H1 (cell line): ENCODE results near the gene TMEM163. TPM values are rescaled to one million over a fixed set of nuclear protein-coding genes. Genes with fewer than 3 reads are reported as not detected.

ENCODE experiments used
- CTCF ChIA-PET: fragments of 300-600 bp; sonication (Branson Sonifier 250); formaldehyde crosslinking; loops from one replicate; lab custom pipeline; 2021; ENCODE audit not compliant: partially characterized antibody; lab: Charles Lee
- POLR2A ChIA-PET: fragments of 300-600 bp; sonication (Branson Sonifier 250); formaldehyde crosslinking; loops from one replicate; lab custom pipeline; 2021; ENCODE audit warnings: inconsistent platforms; ENCODE audit not compliant: partially characterized antibody; lab: Charles Lee
- DNase-seq, 2 experiments: peaks; one replicate each; pipeline versions ENCODE4 v3.0.0 to v3.0.0-alpha.2; 2010 to 2022; ENCODE audit warnings: low spot score in 2 of 2, low read depth in 1 of 2, mixed read lengths in 1 of 2
- FAIRE-seq: peaks from 2 replicates; lab custom pipeline; 2011; peaks lifted over from hg19 to GRCh38; lab: Jason Lieb, UNC
- H2AFZ ChIP-seq: 2 replicates; pipeline ENCODE4 v1.8.1; 2012; ENCODE audit warnings: low read length, inconsistent platforms
- H2AK5ac ChIP-seq: 2 replicates; pipeline ENCODE4 v1.6.1; 2013; ENCODE audit warnings: low read depth, low read length
- H2BK120ac ChIP-seq: replicated peaks from 2 replicates; pipeline ENCODE3; 2013; ENCODE audit warnings: low read depth, low read length, inconsistent platforms
- H2BK12ac ChIP-seq: 2 replicates; pipeline ENCODE4 v1.6.1; 2013; ENCODE audit warnings: low read depth, low read length
- H2BK15ac ChIP-seq: 2 replicates; pipeline ENCODE4 v1.6.1; 2013; ENCODE audit warnings: low read length
- H2BK20ac ChIP-seq: 2 replicates; pipeline ENCODE4 v1.6.1; 2013; ENCODE audit warnings: low read length
- H2BK5ac ChIP-seq: 2 replicates; pipeline ENCODE4 v1.6.1; 2013; ENCODE audit warnings: low read depth, low read length
- H3K14ac ChIP-seq: 2 replicates; pipeline ENCODE4 v1.6.1; 2013; ENCODE audit warnings: inconsistent platforms; ENCODE audit not compliant: insufficient read length
- H3K18ac ChIP-seq: 2 replicates; pipeline ENCODE4 v1.6.1; 2013; ENCODE audit warnings: low read length; ENCODE audit errors: extremely low read depth
- H3K23ac ChIP-seq: 2 replicates; pipeline ENCODE4 v1.6.1; 2013; ENCODE audit warnings: inconsistent platforms; ENCODE audit not compliant: insufficient read length
- H3K23me2 ChIP-seq: 2 replicates; pipeline ENCODE4 v1.6.1; 2013; ENCODE audit warnings: low read depth, low read length
- H3K27ac ChIP-seq: 2 replicates; pipeline ENCODE4 v1.6.1; 2011; ENCODE audit warnings: low read depth, low read length, inconsistent platforms
- H3K27me3 ChIP-seq, 4 experiments: replicated peaks in 1 of 4; 1 replicate in 1 of 4; 2 replicates in 3 of 4; pipeline versions ENCODE4 v1.6.1 to v1.8.1; 2011 to 2013; ENCODE audit warnings: low read length in 3 of 4, mild to moderate bottlenecking in 3 of 4, inconsistent platforms in 2 of 4, mixed read lengths in 2 of 4, moderate library complexity in 1 of 4; ENCODE audit not compliant: control insufficient read depth in 3 of 4, insufficient read depth in 3 of 4; ENCODE audit errors: extremely low read depth in 1 of 4
- H3K36me3 ChIP-seq, 4 experiments: 2 replicates each; pipeline versions ENCODE4 v1.6.1 to v1.8.1; 2011 to 2013; ENCODE audit warnings: mild to moderate bottlenecking in 4 of 4, low read length in 3 of 4, moderate library complexity in 2 of 4, control low read depth in 1 of 4, inconsistent platforms in 1 of 4; ENCODE audit not compliant: insufficient read depth in 4 of 4, control insufficient read depth in 2 of 4
- H3K4ac ChIP-seq: replicated peaks from 2 replicates; pipeline ENCODE3; 2013; ENCODE audit warnings: low read length, low read depth, mixed read lengths, inconsistent platforms; ENCODE audit not compliant: insufficient read length
- H3K4me1 ChIP-seq, 4 experiments: replicated peaks in 1 of 4; 1 replicate in 1 of 4; 2 replicates in 3 of 4; pipeline versions ENCODE4 v1.6.1 to v1.8.1; 2011 to 2013; ENCODE audit warnings: low read length in 3 of 4, inconsistent platforms in 2 of 4, mixed read lengths in 1 of 4; ENCODE audit not compliant: insufficient read depth in 4 of 4, control insufficient read depth in 3 of 4
- H3K4me2 ChIP-seq, 2 experiments: 2 replicates each; pipeline versions ENCODE4 v1.6.1 to v1.8.1; 2011 to 2013; ENCODE audit warnings: low read depth in 2 of 2, low read length in 2 of 2, control low read depth in 1 of 2, inconsistent platforms in 1 of 2, mild to moderate bottlenecking in 1 of 2; ENCODE audit not compliant: insufficient read depth in 1 of 2
- H3K4me3 ChIP-seq, 4 experiments: fragments of 200-600, 300-600 bp in 1 of 4; sonication (generic), shearing (Covaris generic), sonication (Bioruptor Twin) in 1 of 4; 2 replicates each; pipeline versions ENCODE4 v1.5.1 to v1.8.1; 2011 to 2016; ENCODE audit warnings: low read length in 4 of 4, low read depth in 3 of 4, control low read depth in 2 of 4, inconsistent platforms in 2 of 4, mild to moderate bottlenecking in 2 of 4, mixed read lengths in 1 of 4, moderate library complexity in 1 of 4; ENCODE audit not compliant: insufficient read depth in 2 of 4; ENCODE audit errors: extremely low read depth in 1 of 4
- H3K56ac ChIP-seq: replicated peaks from 2 replicates; pipeline ENCODE3; 2013; ENCODE audit warnings: low read depth, mild to moderate bottlenecking, mixed read lengths, low read length, inconsistent platforms; ENCODE audit not compliant: insufficient read length
- H3K79me1 ChIP-seq: 2 replicates; pipeline ENCODE4 v1.6.1; 2013; ENCODE audit warnings: low read depth, low read length, control low read depth
- H3K79me2 ChIP-seq, 2 experiments: 2 replicates each; pipeline versions ENCODE4 v1.6.1 to v1.8.1; 2012 to 2013; ENCODE audit warnings: low read length in 2 of 2, mild to moderate bottlenecking in 2 of 2, inconsistent platforms in 1 of 2; ENCODE audit not compliant: insufficient read depth in 2 of 2, control insufficient read depth in 1 of 2
- H3K9ac ChIP-seq, 4 experiments: replicated peaks in 1 of 4; 1 replicate in 1 of 4; 2 replicates in 3 of 4; pipeline versions ENCODE4 v1.6.1 to v1.8.1; 2011 to 2013; ENCODE audit warnings: low read depth in 3 of 4, low read length in 3 of 4, control low read depth in 2 of 4, mild to moderate bottlenecking in 2 of 4, moderate library complexity in 2 of 4, inconsistent platforms in 1 of 4; ENCODE audit errors: extremely low read depth in 1 of 4
- H3K9me3 ChIP-seq, 2 experiments: 2 replicates each; pipeline versions ENCODE4 v1.6.1 to v1.8.1; 2012 to 2013; ENCODE audit warnings: mild to moderate bottlenecking in 2 of 2, moderate library complexity in 2 of 2, control low read depth in 1 of 2, inconsistent platforms in 1 of 2, low read depth in 1 of 2, low read length in 1 of 2, mixed read lengths in 1 of 2; ENCODE audit not compliant: insufficient read depth in 2 of 2
- H4K20me1 ChIP-seq, 2 experiments: replicated peaks in 1 of 2; 2 replicates each; pipeline versions ENCODE3 to v1.8.1; 2011 to 2013; ENCODE audit warnings: inconsistent platforms in 2 of 2, low read length in 2 of 2, mild to moderate bottlenecking in 1 of 2; ENCODE audit not compliant: insufficient read depth in 2 of 2, control insufficient read depth in 1 of 2
- H4K5ac ChIP-seq: 2 replicates; pipeline ENCODE4 v1.6.1; 2013; ENCODE audit warnings: low read length, low read depth, mixed read lengths, inconsistent platforms; ENCODE audit not compliant: insufficient read length
- H4K8ac ChIP-seq: 2 replicates; pipeline ENCODE4 v1.8.0; 2013; ENCODE audit warnings: mild to moderate bottlenecking, moderate library complexity, low read length, inconsistent platforms; ENCODE audit not compliant: insufficient read depth; ENCODE audit errors: extremely low read depth
- H4K91ac ChIP-seq: replicated peaks from 2 replicates; pipeline ENCODE3; 2013; ENCODE audit warnings: low read length, mixed read lengths, inconsistent platforms; ENCODE audit not compliant: insufficient read length
- BCL11A ChIP-seq, 2 experiments: IDR thresholded peaks; one replicate each; pipeline ENCODE4 v1.6.1; 2011; ENCODE audit warnings: low read depth in 2 of 2, low read length in 2 of 2, mild to moderate bottlenecking in 2 of 2
- CBX5 ChIP-seq: fragments of 300-800, 300-1000 bp; sonication (generic); IDR thresholded peaks from 2 replicates; pipeline ENCODE4 v1.7.1; 2016; ENCODE audit warnings: antibody characterized with exemption, low read length, low read depth
- CTBP2 ChIP-seq: IDR thresholded peaks from 2 replicates; pipeline ENCODE4 v1.7.0; 2011; ENCODE audit warnings: borderline replicate concordance, mild to moderate bottlenecking, moderate library complexity, mixed read lengths, low read length; ENCODE audit not compliant: insufficient read depth, insufficient read length
- CTCF ChIP-seq, 3 experiments: IDR thresholded peaks; 1 replicate in 2 of 3; 2 replicates in 1 of 3; pipeline versions ENCODE4 v1.5.1 to v1.6.1; 2011; ENCODE audit warnings: low read length in 3 of 3, mild to moderate bottlenecking in 3 of 3, inconsistent platforms in 2 of 3, low read depth in 1 of 3, moderate library complexity in 1 of 3; ENCODE audit not compliant: insufficient read depth in 1 of 3; ENCODE audit errors: control extremely low read depth in 1 of 3
- E2F6 ChIP-seq: IDR thresholded peaks from 2 replicates; pipeline ENCODE4 v1.6.1; 2012; ENCODE audit warnings: inconsistent platforms
- KDM4A ChIP-seq: IDR thresholded peaks from one replicate; pipeline ENCODE4 v1.7.1; 2012; ENCODE audit warnings: low read depth, mild to moderate bottlenecking, moderate library complexity, low read length, inconsistent platforms; ENCODE audit not compliant: severe bottlenecking
- MAX ChIP-seq: IDR thresholded peaks from 2 replicates; pipeline ENCODE4 v1.6.1; 2012; ENCODE audit warnings: inconsistent platforms
- RXRA ChIP-seq: IDR thresholded peaks from 2 replicates; pipeline ENCODE4 v1.6.1; 2011; ENCODE audit warnings: low read depth, mild to moderate bottlenecking, low read length, moderate library complexity; ENCODE audit not compliant: insufficient read depth
- WGBS, 2 experiments: shearing (Covaris generic) in 1 of 2; methylation state at CpG; one replicate each; pipeline versions ENCODE4 v1.1.6 to v1.1.7; 2013 to 2015; ENCODE audit warnings: low lambda C conversion rate in 2 of 2, mixed read lengths in 2 of 2, inconsistent platforms in 1 of 2, low coverage in 1 of 2, missing lambda C conversion rate in 1 of 2; ENCODE audit not compliant: insufficient replicate concordance in 2 of 2, insufficient coverage in 1 of 2, insufficient read length in 1 of 2; ENCODE audit errors: extremely low coverage in 1 of 2, missing lambda C conversion rate in 1 of 2; 5-methylcytosine and 5-hydroxymethylcytosine counted together
- polyA plus RNA-seq, 7 experiments: library from polyadenylated mRNA; depleted of rRNA in 3 of 7; stranded (reverse) in 5 of 7; unstranded in 2 of 7; fragments of >200 nt in 5 of 7; fragments of 200-250 nt in 2 of 7; gene quantifications; 1 replicate in 5 of 7; 2 replicates in 1 of 7; 4 replicates in 1 of 7; pipeline versions ENCODE4 v1.2.1 to v1.2.3, GENCODE V29; 2011 to 2013; ENCODE audit warnings: missing spikeins in 2 of 7, mixed read lengths in 2 of 7
- total RNA-seq: library from RNA; stranded (reverse); fragmentation: NEBNext Ultra II Directional; extraction: Animal tissue kit (Norgen Biotek cat#: 25700); gene quantifications from 2 replicates; pipeline ENCODE4 v1.2.1, GENCODE V29; 2021

TMEM163 gene
- total and polyA plus RNA-seq, 2 of the 8 experiments (the other 6 are each of a cell fraction or from before 2014, with no cell fraction given), result 2.8 to 3.2 TPM

- H4K91ac ChIP-seq, result no peak overlapping the region
- no peak overlapping the region for H2AFZ ChIP-seq
- no peak overlapping the region for H2BK120ac ChIP-seq
- H3K27ac ChIP-seq, result no peak overlapping the region
- 84% methylated on average over 6 of the region's 6 CpGs; no CpG with 5 or more reads in 1 of the 2 experiments for WGBS, 2 experiments
- H3K14ac ChIP-seq, result no peak overlapping the region
- FAIRE-seq (no peak), DNase-seq (no peak)
- no peak overlapping the region for H3K23ac ChIP-seq
- no peaks in the 10 kb centered on the region for H3K36me3 ChIP-seq
- no peak overlapping the region for H3K4ac ChIP-seq
- no peak overlapping the region for H2AK5ac ChIP-seq
- no peaks in the 10 kb centered on the region for H3K27me3 ChIP-seq
- H3K4me2 ChIP-seq, result no peak overlapping the region
- H3K9me3 ChIP-seq, result no peaks in the 10 kb centered on the region
- H3K79me1 ChIP-seq, result no peaks in the 10 kb centered on the region
- ChIA-PET POLR2A (no interaction called here), CTCF (interaction anchor here (1.0 to 1.5 kb wide), 2 partner anchors 20 to 34 kb away, joined by 3 read pairs; no protein-coding TSS in a partner anchor)
- no peaks in the 10 kb centered on the region for H3K4me1 ChIP-seq
- no peak overlapping the region for H2BK12ac ChIP-seq
- no peak overlapping the region for H3K4me3 ChIP-seq
- H4K8ac ChIP-seq, result no peak overlapping the region
- H3K79me2 ChIP-seq, result no peaks in the 10 kb centered on the region
- H4K5ac ChIP-seq, result no peak overlapping the region
- H3K23me2 ChIP-seq, result no peaks in the 10 kb centered on the region; the same call in 1 of the 2 replicates
- no peak overlapping the region for H2BK5ac ChIP-seq
- no peak overlapping the region for H2BK15ac ChIP-seq
- H3K9ac ChIP-seq, result no peak overlapping the region
- no peak overlapping the region for H2BK20ac ChIP-seq
- H4K20me1 ChIP-seq, result no peaks in the 10 kb centered on the region
- H3K56ac ChIP-seq, result no peak overlapping the region
- no peak overlapping the region for H3K18ac ChIP-seq
- TF ChIP-seq MAX (no peak), KDM4A (no peak), CTBP2 (no peak), E2F6 (no peak), RXRA (no peak), CTCF (IDR thresholded peaks at IDR 0.05; ENCODE audit: control extremely low read depth in 1 of 3, insufficient read depth in 1 of 3, low read depth in 1 of 3, low read length in 3 of 3) (no peak), BCL11A (IDR thresholded peaks at IDR 0.05; ENCODE audit: low read depth in 2 of 2, low read length in 2 of 2) (no peak), CBX5 (no peak)
Observed at GRCh38 chr2:134555411-134555810, 163.4 kb downstream of the TMEM163 start.
